ENCODE data around the gene ERC2. TPM values are rescaled to one million over a fixed set of nuclear protein-coding genes. Genes with fewer than 3 reads are reported as not detected.

ERC2 gene
- total and polyA plus RNA-seq, 2 of the 8 experiments (the other 6 are each of a cell fraction or from before 2014, with no cell fraction given): 16.4 to 22.8 TPM

GRCh38 chr3:56322862-56323261 lies 145.4 kb downstream of the ERC2 start (continued):
- TF ChIP-seq CHD7 (IDR thresholded peaks at IDR 0.05; ENCODE audit: insufficient replicate concordance, low read length) (no peak), CTBP2 (IDR thresholded peaks at IDR 0.05; ENCODE audit: borderline replicate concordance, insufficient read depth, insufficient read length, low read length) (no peak)

Data from H1 (cell line).